IMR-90 (cell line): ENCODE data around the gene KRTAP29-1. TPM values are rescaled to one million over a fixed set of nuclear protein-coding genes. Genes with fewer than 3 reads are reported as not detected.

Experiments
- ATAC-seq: fragments of 200-7000 bp; cut with Tn5 transposase; 2 replicates; pipeline ENCODE4 v1.9.1; 2020; ENCODE audit warnings: low read depth, mild to moderate bottlenecking, moderate library complexity
- BruUV-seq: library from RNA; stranded (reverse); fragments of 400-500 nt; replicated peaks from 2 replicates; lab custom pipeline; 2021; lab: Mats Ljungman, UMichigan
- CTCF ChIA-PET: fragments of 300-600 bp; formaldehyde crosslinking; extraction: SDS; loops from one replicate; lab custom pipeline; 2021; ENCODE audit warnings: antibody characterized with exemption; lab: Yijun Ruan, JAX
- POLR2A ChIA-PET: fragments of 300-600 bp; sonication (Branson Sonifier 250); formaldehyde crosslinking; loops from one replicate; lab custom pipeline; 2022; ENCODE audit warnings: antibody characterized with exemption; ENCODE audit not compliant: unreplicated experiment; lab: Charles Lee
- DNase-seq: peaks from one replicate; pipeline ENCODE4 v3.0.0; 2013
- H2AFZ ChIP-seq: replicated peaks from 2 replicates; pipeline ENCODE3; 2013; ENCODE audit warnings: low read length, mild to moderate bottlenecking; ENCODE audit not compliant: poor library complexity
- H2AK5ac ChIP-seq: 2 replicates; pipeline ENCODE4 v1.6.1; 2013; ENCODE audit warnings: low read depth, low read length, inconsistent platforms
- H2AK9ac ChIP-seq: replicated peaks from 2 replicates; pipeline ENCODE3; 2013; ENCODE audit warnings: mild to moderate bottlenecking, low read depth, low read length, moderate library complexity; ENCODE audit not compliant: poor library complexity
- H2BK120ac ChIP-seq: 2 replicates; pipeline ENCODE4 v1.6.1; 2013; ENCODE audit warnings: low read depth, low read length, inconsistent platforms
- H2BK15ac ChIP-seq: 3 replicates; pipeline ENCODE4 v1.6.1; 2013; ENCODE audit warnings: low read depth, low read length, inconsistent platforms
- H2BK20ac ChIP-seq: 2 replicates; pipeline ENCODE4 v1.6.1; 2013; ENCODE audit warnings: low read depth, mild to moderate bottlenecking, inconsistent platforms, low read length, moderate library complexity
- H2BK5ac ChIP-seq: 2 replicates; pipeline ENCODE4 v1.6.1; 2013; ENCODE audit warnings: mild to moderate bottlenecking, low read depth, low read length, inconsistent platforms; ENCODE audit not compliant: poor library complexity, severe bottlenecking
- H3K14ac ChIP-seq: replicated peaks from 2 replicates; pipeline ENCODE4 v1.6.1; 2013; ENCODE audit warnings: low read depth, low read length, inconsistent platforms
- H3K18ac ChIP-seq: 2 replicates; pipeline ENCODE4 v1.6.1; 2013; ENCODE audit warnings: low read depth, low read length, control low read depth
- H3K23ac ChIP-seq: 2 replicates; pipeline ENCODE4 v1.6.1; 2013; ENCODE audit warnings: low read depth, low read length, inconsistent platforms
- H3K27ac ChIP-seq: 2 replicates; pipeline ENCODE4 v1.5.1; 2013; ENCODE audit warnings: mild to moderate bottlenecking, control low read depth, low read length; ENCODE audit not compliant: insufficient read depth
- H3K27me3 ChIP-seq: 2 replicates; pipeline ENCODE4 v1.6.1; 2013; ENCODE audit warnings: low read length; ENCODE audit not compliant: control insufficient read depth, insufficient read depth
- H3K36me3 ChIP-seq: 2 replicates; pipeline ENCODE4 v1.6.1; 2013; ENCODE audit warnings: low read length, mixed read lengths; ENCODE audit not compliant: control insufficient read depth, insufficient read depth
- H3K4ac ChIP-seq: 2 replicates; pipeline ENCODE4 v1.6.1; 2013; ENCODE audit warnings: low read depth, low read length, inconsistent platforms
- H3K4me1 ChIP-seq: 2 replicates; pipeline ENCODE4 v1.6.1; 2013; ENCODE audit warnings: low read length, mixed read lengths; ENCODE audit not compliant: control insufficient read depth, insufficient read depth
- H3K4me2 ChIP-seq: 2 replicates; pipeline ENCODE4 v1.6.1; 2013; ENCODE audit warnings: low read depth, mild to moderate bottlenecking, control low read depth, low read length, moderate library complexity
- H3K4me3 ChIP-seq: 2 replicates; pipeline ENCODE4 v1.5.1; 2013; ENCODE audit warnings: low read depth, mild to moderate bottlenecking, control low read depth, low read length, moderate library complexity; ENCODE audit not compliant: insufficient read depth
- H3K56ac ChIP-seq: 2 replicates; pipeline ENCODE4 v1.6.1; 2013; ENCODE audit warnings: low read length, inconsistent platforms; ENCODE audit not compliant: insufficient read depth; ENCODE audit errors: extremely low read depth
- H3K79me1 ChIP-seq, 2 experiments: 2 replicates each; pipeline ENCODE4 v1.6.1; 2013; ENCODE audit warnings: low read length in 2 of 2, inconsistent platforms in 1 of 2, low read depth in 1 of 2
- H3K9ac ChIP-seq: 2 replicates; pipeline ENCODE4 v1.6.1; 2013; ENCODE audit warnings: low read depth, low read length, control low read depth
- H3K9me1 ChIP-seq: 2 replicates; pipeline ENCODE4 v1.6.1; 2013; ENCODE audit warnings: low read length, inconsistent platforms; ENCODE audit not compliant: insufficient read depth
- H3K9me3 ChIP-seq: 2 replicates; pipeline ENCODE4 v1.6.1; 2013; ENCODE audit warnings: low read length; ENCODE audit not compliant: control insufficient read depth, insufficient read depth
- H4K20me1 ChIP-seq: 2 replicates; pipeline ENCODE4 v1.6.1; 2013; ENCODE audit warnings: low read length, inconsistent platforms; ENCODE audit not compliant: insufficient read depth
- H4K5ac ChIP-seq: 2 replicates; pipeline ENCODE4 v1.6.1; 2013; ENCODE audit warnings: mild to moderate bottlenecking, low read depth, low read length, control low read depth
- H4K8ac ChIP-seq, 2 experiments: 2 replicates each; pipeline ENCODE4 v1.6.1; 2013; ENCODE audit warnings: low read depth in 2 of 2, low read length in 2 of 2, control low read depth in 1 of 2, inconsistent platforms in 1 of 2
- H4K91ac ChIP-seq: 2 replicates; pipeline ENCODE4 v1.6.1; 2013; ENCODE audit warnings: low read depth, low read length, inconsistent platforms; ENCODE audit not compliant: insufficient read depth
- BHLHE40 ChIP-seq: fragments of 150-350 bp; IDR thresholded peaks from 2 replicates; pipeline ENCODE4 v1.6.1; 2016; ENCODE audit warnings: mild to moderate bottlenecking, low read depth, low read length
- CEBPB ChIP-seq: IDR thresholded peaks from 2 replicates; pipeline ENCODE4 v1.6.1; 2012; ENCODE audit warnings: low read depth, low read length, improper control_type of control experiment
- CHD1 ChIP-seq: IDR thresholded peaks from 2 replicates; pipeline ENCODE4 v1.6.1; 2012; ENCODE audit warnings: low read depth, low read length, improper control_type of control experiment
- CTCF ChIP-seq: conservative IDR thresholded peaks from 2 replicates; pipeline ENCODE4 v1.5.1; 2012; ENCODE audit warnings: mild to moderate bottlenecking, low read depth, low read length, improper control_type of control experiment
- ELK1 ChIP-seq: fragments of 150-350 bp; IDR thresholded peaks from 2 replicates; pipeline ENCODE4 v1.6.1; 2016; ENCODE audit warnings: low read depth, mild to moderate bottlenecking, low read length, moderate library complexity, borderline replicate concordance
- FOS ChIP-seq: fragments of 150-350 bp; IDR thresholded peaks from 2 replicates; pipeline ENCODE4 v1.6.1; 2016; ENCODE audit warnings: low read depth, low read length
- MAFK ChIP-seq: IDR thresholded peaks from 2 replicates; pipeline ENCODE4 v1.6.1; 2012; ENCODE audit warnings: low read depth, low read length, improper control_type of control experiment
- MAZ ChIP-seq: IDR thresholded peaks from 2 replicates; pipeline ENCODE4 v1.6.1; 2012; ENCODE audit warnings: low read depth, mild to moderate bottlenecking, low read length, improper control_type of control experiment, moderate library complexity, borderline replicate concordance
- MXI1 ChIP-seq: IDR thresholded peaks from 2 replicates; pipeline ENCODE4 v1.6.1; 2012; ENCODE audit warnings: low read depth, mild to moderate bottlenecking, low read length, moderate library complexity, borderline replicate concordance
- NFE2L2 ChIP-seq: fragments of 150-350 bp; IDR thresholded peaks from 2 replicates; pipeline ENCODE4 v1.6.1; 2016; ENCODE audit warnings: low read depth, mild to moderate bottlenecking, low read length
- POLR2A ChIP-seq: IDR thresholded peaks from 2 replicates; pipeline ENCODE4 v1.6.1; 2012; ENCODE audit warnings: mild to moderate bottlenecking, low read depth, low read length
- RAD21 ChIP-seq: IDR thresholded peaks from 2 replicates; pipeline ENCODE4 v1.6.1; 2012; ENCODE audit warnings: low read length, improper control_type of control experiment
- RCOR1 ChIP-seq: IDR thresholded peaks from 2 replicates; pipeline ENCODE4 v1.6.1; 2012; ENCODE audit warnings: mild to moderate bottlenecking, low read length, improper control_type of control experiment; ENCODE audit not compliant: insufficient replicate concordance
- RFX5 ChIP-seq: IDR thresholded peaks from 2 replicates; pipeline ENCODE4 v1.8.0; 2012; ENCODE audit warnings: low read depth, mild to moderate bottlenecking, low read length, moderate library complexity
- SMC3 ChIP-seq: fragments of 150-350 bp; IDR thresholded peaks from 2 replicates; pipeline ENCODE4 v1.6.1; 2016; ENCODE audit warnings: low read depth, mild to moderate bottlenecking, antibody characterized with exemption, low read length, moderate library complexity
- USF2 ChIP-seq: fragments of 150-350 bp; IDR thresholded peaks from 2 replicates; pipeline ENCODE4 v1.6.1; 2017; ENCODE audit warnings: mild to moderate bottlenecking, antibody characterized with exemption, low read length, low read depth
- WGBS, 2 experiments: methylation state at CpG; one replicate each; pipeline versions ENCODE4 v1.1.5 to v1.1.7; 2013; ENCODE audit warnings: missing lambda C conversion rate in 2 of 2; ENCODE audit not compliant: insufficient read length in 1 of 2; ENCODE audit errors: extremely low coverage in 2 of 2; 5-methylcytosine and 5-hydroxymethylcytosine counted together
- dilution Hi-C: fragments of 300-500 bp; cut with HindIII; formaldehyde crosslinking; loops from one replicate; pipeline ENCODE4 v1.14.3; 2018; ENCODE audit warnings: low sequenced_read_pairs; ENCODE audit not compliant: unreplicated experiment
- in situ Hi-C: fragments of 300-500 bp; cut with MboI; formaldehyde crosslinking; loops from 3 replicates; pipeline ENCODE4 v1.14.3; 2019; ENCODE audit warnings: low sequenced_read_pairs, inconsistent platforms, mixed read lengths
- intact Hi-C: fragments of 100-400 bp; cut with micrococcal nuclease; formaldehyde crosslinking; loops from 2 replicates; pipeline ENCODE4 v1.10.0; 2022
- polyA plus RNA-seq, 3 experiments: library from polyadenylated mRNA; depleted of rRNA; stranded (reverse); fragments of >200 nt; gene quantifications; 2 replicates each; pipeline ENCODE4 v1.2.3, GENCODE V29; 2012; ENCODE audit warnings: low replicate concordance in 1 of 3
- total RNA-seq: library from RNA; depleted of rRNA; stranded (reverse); fragments of >200 nt; gene quantifications from 2 replicates; pipeline ENCODE4 v1.2.3, GENCODE V29; 2012

The KRTAP29-1 gene
- total and polyA plus RNA-seq, 2 of the 4 experiments (the other 2 are of a cell fraction) = not detected

- H4K20me1 ChIP-seq = no peaks in the 10 kb centered on the region
- H4K5ac ChIP-seq = no peak overlapping the region
- H2AK9ac ChIP-seq = no peak overlapping the region
- H2AK5ac ChIP-seq = no peak overlapping the region
- no peak overlapping the region for H3K27ac ChIP-seq
- POLR2A ChIA-PET = no interaction called here
- H2AFZ ChIP-seq = no peak overlapping the region
- no peak overlapping the region for H3K23ac ChIP-seq
- H4K8ac ChIP-seq = no peak overlapping the region
- no CpG with 5 or more reads among the region's 1 CpG for WGBS, 2 experiments
- H3K9ac ChIP-seq = no peak overlapping the region
- no peak overlapping the region for H2BK120ac ChIP-seq
- H4K91ac ChIP-seq = no peak overlapping the region
- ATAC-seq (no peak), DNase-seq (no peak)
- H3K56ac ChIP-seq = no peak overlapping the region
- H3K27me3 ChIP-seq = peaks cover 19% of the 10 kb centered on the region
- H3K79me1 ChIP-seq = no peaks in the 10 kb centered on the region
- H3K36me3 ChIP-seq = no peaks in the 10 kb centered on the region
- BruUV-seq = no TSS peak
- H3K4me1 ChIP-seq = no peaks in the 10 kb centered on the region
- H2BK20ac ChIP-seq = no peak overlapping the region
- H2BK15ac ChIP-seq = no peak overlapping the region
- H3K9me3 ChIP-seq = no peaks in the 10 kb centered on the region
- CTCF ChIA-PET = no interaction called here
- H3K9me1 ChIP-seq = no peaks in the 10 kb centered on the region
- no peak overlapping the region for H2BK5ac ChIP-seq
- dilution Hi-C loops (no loop called here), intact Hi-C loops (no loop called here), in situ Hi-C loops (no loop called here)
- TF ChIP-seq POLR2A (no peak), RFX5 (no peak), CHD1 (no peak), NFE2L2 (no peak), RCOR1 (no peak), BHLHE40 (no peak), MXI1 (no peak), RAD21 (no peak), CEBPB (no peak), SMC3 (no peak), ELK1 (no peak), FOS (no peak), USF2 (no peak), CTCF (no peak), MAFK (no peak), MAZ (no peak)
- H3K18ac ChIP-seq = no peak overlapping the region
- H3K4me2 ChIP-seq = no peak overlapping the region
- H3K4me3 ChIP-seq = no peak overlapping the region
- H3K4ac ChIP-seq = no peak overlapping the region
- no peak overlapping the region for H3K14ac ChIP-seq
Observed at GRCh38 chr17:41256291-41256685, 46.4 kb downstream of the KRTAP29-1 start.
